H7 (cell line): ENCODE results near the gene ZC3H14. TPM values are rescaled to one million over a fixed set of nuclear protein-coding genes. Genes with fewer than 3 reads are reported as not detected.

ENCODE experiments used
- DNase-seq: peaks from one replicate; pipeline ENCODE4 v3.0.0; 2012
- H3K27me3 ChIP-seq: 2 replicates; pipeline ENCODE4 v1.6.0; 2011; ENCODE audit warnings: mild to moderate bottlenecking, low read length; ENCODE audit not compliant: control insufficient read depth, insufficient read depth
- H3K36me3 ChIP-seq: replicated peaks from 2 replicates; pipeline ENCODE4 v1.5.1; 2011; ENCODE audit warnings: low read length; ENCODE audit not compliant: control insufficient read depth, insufficient read depth
- H3K4me3 ChIP-seq: 2 replicates; pipeline ENCODE4 v1.5.1; 2011; ENCODE audit warnings: low read depth, mild to moderate bottlenecking, control low read depth, low read length, moderate library complexity; ENCODE audit not compliant: insufficient read depth
- total RNA-seq: library from RNA; depleted of rRNA; stranded (reverse); fragments of >200 nt; shearing (Covaris generic); gene quantifications from 2 replicates; pipeline ENCODE4 v1.2.3, GENCODE V29; 2014

Gene ZC3H14
- total RNA-seq, 1 experiment from 2014 or later = 65.6 TPM

DNA sequence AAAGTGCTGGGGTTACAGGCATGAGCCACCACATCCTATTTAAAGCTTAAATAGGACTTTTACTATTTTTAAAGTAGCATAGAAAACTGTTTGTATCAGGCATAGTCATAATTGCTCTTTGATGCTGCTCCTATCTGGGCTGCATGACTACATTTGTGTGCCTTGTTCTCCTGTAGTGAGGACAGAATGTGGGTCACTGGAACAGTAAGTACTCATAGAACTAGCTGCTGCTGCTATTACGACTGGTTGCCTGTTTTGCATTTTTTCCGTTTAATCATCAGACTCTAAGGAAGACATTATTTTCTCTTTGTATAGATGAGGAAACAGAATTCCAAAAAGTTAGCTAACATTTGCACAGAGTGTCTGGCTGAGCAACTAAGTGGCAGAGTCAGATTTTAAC is 42.8 kb downstream of the ZC3H14 start:
- no peak for DNase-seq
- H3K4me3 ChIP-seq = no peak overlapping the region
- peaks cover 28% of the 10 kb centered on the region for H3K36me3 ChIP-seq
- H3K27me3 ChIP-seq = no peaks in the 10 kb centered on the region

DNA sequence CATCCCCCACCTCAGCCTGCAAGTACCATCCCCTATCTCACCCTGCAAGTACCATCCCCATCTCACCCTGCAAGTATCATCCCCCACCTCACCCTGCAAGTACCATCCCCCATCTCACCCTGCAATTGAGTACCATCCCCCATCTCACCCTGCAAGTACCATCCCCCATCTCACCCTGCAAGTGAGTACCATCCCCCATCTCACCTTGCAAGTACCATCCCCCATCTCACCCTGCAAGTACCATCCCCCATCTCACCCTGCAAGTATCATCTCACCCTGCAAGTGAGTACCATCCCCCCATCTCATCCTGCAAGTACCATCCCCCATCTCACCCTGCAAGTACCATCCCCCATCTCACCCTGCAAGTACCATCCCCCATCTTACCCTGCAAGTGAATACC is 45.0 kb downstream of the ZC3H14 start:
- Histone ChIP-seq H3K4me3 (no peak overlapping the region), H3K27me3 (no peaks in the 10 kb centered on the region), H3K36me3 (peaks cover 33% of the 10 kb centered on the region)
- DNase-seq = no peak

DNA sequence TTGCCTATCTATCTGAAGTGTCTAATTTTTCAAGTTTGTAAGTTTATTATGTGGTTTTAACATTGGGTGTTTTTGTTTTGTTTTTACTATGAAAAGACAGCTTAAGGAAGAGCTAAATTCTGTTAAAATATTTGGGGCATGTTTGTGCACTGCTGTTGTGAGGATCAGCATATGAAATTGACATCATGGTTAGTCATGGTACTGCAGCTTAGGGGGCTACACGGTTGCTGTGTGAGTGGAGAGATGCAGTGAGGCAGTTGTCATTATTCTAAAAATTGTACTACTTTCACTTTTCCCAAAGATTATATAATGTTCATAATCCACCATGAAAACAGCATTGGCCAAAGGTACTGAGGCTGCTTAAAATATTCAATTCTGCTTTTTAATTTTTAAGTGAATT is 49.0 kb downstream of the ZC3H14 start:
- Histone ChIP-seq H3K27me3 (no peaks in the 10 kb centered on the region), H3K4me3 (no peak overlapping the region), H3K36me3 (peaks cover 26% of the 10 kb centered on the region)
- DNase-seq = no peak

DNA sequence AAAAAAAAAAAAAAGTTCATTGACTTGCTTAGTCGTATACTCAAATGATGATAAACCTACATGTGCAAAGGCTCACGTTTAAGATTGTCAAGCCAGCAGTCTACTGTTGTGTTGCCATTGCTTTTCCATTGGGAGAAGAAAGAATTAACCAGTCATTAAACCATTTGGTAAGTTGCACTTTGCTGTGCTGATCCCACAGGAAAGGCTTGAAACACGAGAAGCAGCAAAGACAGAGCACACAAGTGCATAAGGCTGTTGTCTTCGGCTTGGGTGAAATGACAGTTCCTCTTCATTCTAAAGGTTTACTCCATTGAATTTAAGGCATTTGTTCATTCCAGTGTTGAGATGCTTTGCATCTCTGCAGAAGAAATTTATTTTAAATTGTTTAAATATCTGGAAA is 50.1 kb downstream of the ZC3H14 start:
- no peak overlapping the region for H3K4me3 ChIP-seq
- peaks cover 19% of the 10 kb centered on the region for H3K36me3 ChIP-seq
- DNase-seq = no peak
- H3K27me3 ChIP-seq = no peaks in the 10 kb centered on the region

DNA sequence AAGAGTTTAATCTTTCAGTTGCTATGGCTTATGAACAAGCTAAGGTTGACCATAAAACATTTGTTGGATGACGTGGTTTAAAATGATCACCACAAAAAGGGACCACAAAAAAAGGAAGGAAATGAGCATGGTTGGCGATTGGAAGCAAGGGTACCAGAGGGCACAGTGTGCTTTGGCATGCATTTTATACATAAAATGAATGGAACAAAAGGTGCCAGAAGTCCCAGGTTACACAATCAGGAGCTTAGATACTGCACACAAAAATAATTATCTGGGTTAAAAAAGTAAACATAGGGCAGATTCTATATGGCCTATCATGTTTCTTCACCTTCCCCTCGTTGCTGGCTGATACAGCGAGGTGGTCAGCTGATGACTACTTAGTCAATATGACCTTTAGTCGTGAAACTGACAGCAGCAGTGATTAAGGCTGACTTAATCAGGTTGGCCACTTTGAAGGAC is 50.7 kb downstream of the ZC3H14 start:
- Histone ChIP-seq H3K36me3 (peaks cover 15% of the 10 kb centered on the region), H3K27me3 (no peaks in the 10 kb centered on the region), H3K4me3 (no peak overlapping the region)
- no peak for DNase-seq

DNA sequence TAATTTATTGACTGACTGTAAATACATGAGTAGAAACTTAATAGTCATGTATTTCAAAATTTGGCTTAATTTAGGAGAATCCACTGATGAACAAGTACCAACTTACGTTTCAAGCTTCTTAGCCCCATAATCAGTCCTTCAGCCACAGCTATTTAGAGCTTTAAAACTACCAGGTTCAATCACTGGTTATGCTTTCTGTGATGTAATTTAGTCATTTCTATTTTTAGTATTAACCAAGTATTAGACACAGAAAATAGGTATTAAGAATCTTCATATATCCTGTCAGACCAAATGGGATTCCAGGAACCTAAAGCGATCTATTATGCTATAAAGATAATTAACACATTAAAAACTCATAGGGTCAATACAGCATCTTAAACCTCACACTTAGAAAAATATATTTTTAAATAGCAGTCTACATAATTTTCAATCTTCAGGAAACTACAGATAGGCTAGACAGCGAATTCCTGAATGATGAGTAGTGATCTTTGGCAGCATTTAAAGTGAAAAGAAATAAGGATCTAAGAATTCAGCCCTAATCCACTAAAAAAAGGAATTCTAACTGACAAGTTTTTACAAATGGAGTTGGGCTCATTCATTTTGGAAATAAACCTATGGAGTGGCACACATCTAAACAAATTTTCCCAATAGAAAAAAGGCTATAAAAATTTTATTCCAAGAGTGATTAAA is 51.5 kb downstream of the ZC3H14 start:
- no peak overlapping the region for H3K4me3 ChIP-seq
- DNase-seq = no peak
- H3K27me3 ChIP-seq = no peaks in the 10 kb centered on the region
- H3K36me3 ChIP-seq = peaks cover 15% of the 10 kb centered on the region

DNA sequence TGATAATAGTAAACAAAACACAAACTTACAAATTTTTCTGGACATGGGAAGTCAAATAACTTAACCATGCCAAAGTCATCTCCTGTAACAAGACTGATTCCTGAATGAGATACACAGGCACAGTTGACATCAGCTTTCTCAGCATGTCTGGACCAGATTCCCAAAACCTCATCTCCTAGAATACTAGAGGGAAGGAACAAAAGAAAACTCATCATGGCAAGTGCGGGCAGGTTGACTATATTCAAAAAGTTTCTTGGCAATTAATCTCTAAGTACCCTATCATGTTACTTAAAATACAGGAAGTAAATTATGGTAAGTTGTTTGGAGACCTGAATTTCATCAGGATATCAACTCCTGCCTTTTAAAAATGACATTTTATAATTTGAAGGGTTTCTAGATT is 53.9 kb downstream of the ZC3H14 start:
- H3K4me3 ChIP-seq = no peak overlapping the region
- no peaks in the 10 kb centered on the region for H3K27me3 ChIP-seq
- peaks cover 3% of the 10 kb centered on the region for H3K36me3 ChIP-seq
- DNase-seq = no peak

DNA sequence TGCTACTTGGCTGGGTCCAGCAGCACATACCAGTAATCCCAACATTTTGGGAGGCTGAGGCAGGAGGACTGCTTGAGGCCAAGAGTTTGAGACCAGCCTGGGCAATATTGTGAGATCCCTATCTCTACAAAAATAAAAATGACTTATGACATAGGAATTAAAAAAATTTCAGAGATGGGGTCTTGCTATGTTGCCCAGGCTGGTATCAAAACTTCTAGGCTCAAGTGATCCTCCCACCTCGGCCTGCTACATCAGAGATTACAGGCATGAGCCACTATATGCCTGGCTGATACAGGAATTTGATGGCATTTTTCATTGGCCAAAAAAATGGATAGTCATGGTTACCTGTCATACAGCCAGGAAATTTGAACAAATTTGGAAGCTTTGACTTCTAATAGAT is 54.6 kb downstream of the ZC3H14 start:
- H3K27me3 ChIP-seq = no peaks in the 10 kb centered on the region
- H3K36me3 ChIP-seq = no peaks in the 10 kb centered on the region; the same call in 1 of the 2 replicates
- no peak for DNase-seq
- no peak overlapping the region for H3K4me3 ChIP-seq

DNA sequence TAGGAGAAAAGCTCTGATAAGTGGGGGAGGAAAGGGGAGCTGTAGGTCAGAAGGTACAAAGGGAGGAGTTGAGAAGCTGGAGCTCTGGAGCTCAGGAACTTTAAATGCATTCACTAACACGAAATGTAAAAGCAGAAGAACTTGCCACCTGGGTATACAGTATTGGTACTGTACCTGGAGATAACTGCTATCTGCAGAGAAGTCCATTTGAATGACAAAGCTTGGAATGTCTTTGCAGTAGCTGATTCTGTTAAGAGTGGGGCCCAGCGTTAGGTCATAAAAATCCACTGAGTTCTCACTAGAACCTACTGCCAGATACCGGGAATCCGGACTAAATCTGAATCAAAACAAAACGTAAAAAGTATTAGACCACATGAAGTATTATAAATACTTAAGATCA is 55.6 kb downstream of the ZC3H14 start:
- DNase-seq = peak; percentile 12
- no peaks in the 10 kb centered on the region; the same call in 1 of the 2 replicates for H3K36me3 ChIP-seq
- no peaks in the 10 kb centered on the region for H3K27me3 ChIP-seq
- H3K4me3 ChIP-seq = no peak overlapping the region

DNA sequence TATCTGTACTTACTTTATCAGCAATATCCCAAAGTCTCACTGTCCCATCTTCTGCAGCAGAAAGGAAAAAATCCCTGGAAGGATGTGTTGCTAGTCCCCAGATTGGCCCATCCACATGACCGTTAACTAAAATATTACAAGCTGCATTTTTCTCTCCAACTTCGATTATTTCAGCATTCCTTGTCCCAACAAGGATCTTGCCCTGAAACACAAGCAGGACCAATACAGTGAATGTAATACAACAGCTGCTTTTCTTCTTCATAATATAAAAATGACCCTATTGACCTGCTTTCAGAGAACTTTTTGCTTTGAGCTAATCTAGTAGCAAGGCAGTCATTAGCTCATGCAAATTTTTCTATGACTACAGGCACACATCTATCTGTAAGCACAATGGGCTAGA is 58.3 kb downstream of the ZC3H14 start:
- no peaks in the 10 kb centered on the region for H3K36me3 ChIP-seq
- H3K27me3 ChIP-seq = no peaks in the 10 kb centered on the region
- no peak overlapping the region for H3K4me3 ChIP-seq
- DNase-seq = no peak

DNA sequence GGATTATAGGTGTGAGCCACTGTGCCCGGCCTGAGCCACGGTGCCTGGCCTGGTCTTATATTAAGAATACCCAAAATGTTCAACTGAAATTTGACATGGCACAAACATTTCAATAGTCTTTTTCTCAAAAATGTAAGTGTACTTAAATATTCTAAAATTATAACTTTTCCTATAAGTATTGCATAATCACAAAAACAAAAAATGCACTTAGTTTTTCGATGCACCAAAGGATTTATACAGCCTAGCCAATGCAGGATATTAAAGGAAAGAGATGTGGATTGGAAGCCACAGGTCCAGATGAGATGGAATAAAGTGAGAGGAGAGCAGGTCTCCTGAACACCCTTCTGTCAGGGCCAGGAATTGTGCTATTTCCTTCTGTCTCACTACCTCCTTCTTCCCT is 62.8 kb downstream of the ZC3H14 start:
- Histone ChIP-seq H3K36me3 (no peaks in the 10 kb centered on the region), H3K27me3 (no peaks in the 10 kb centered on the region), H3K4me3 (no peak overlapping the region)
- DNase-seq = no peak

DNA sequence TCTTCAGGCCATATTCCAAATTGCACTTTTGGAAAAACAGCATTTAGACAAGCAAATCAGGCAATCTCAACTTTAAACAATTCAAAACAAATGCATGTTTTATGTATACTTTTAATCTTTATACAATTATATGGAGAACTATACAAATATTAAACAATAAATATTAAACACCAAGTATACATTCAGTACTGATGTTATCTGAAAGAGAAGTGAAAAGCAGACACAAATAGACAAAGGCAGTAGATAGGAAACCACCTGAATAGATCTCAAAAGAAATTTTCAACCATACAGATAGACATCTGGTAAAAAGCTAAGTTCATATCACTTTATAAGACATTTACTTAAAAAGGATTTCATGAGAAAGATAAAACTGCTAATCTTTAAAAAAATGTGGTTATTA is 65.2 kb downstream of the ZC3H14 start:
- no peak for DNase-seq
- Histone ChIP-seq H3K27me3 (no peaks in the 10 kb centered on the region), H3K36me3 (no peaks in the 10 kb centered on the region), H3K4me3 (no peak overlapping the region)

DNA sequence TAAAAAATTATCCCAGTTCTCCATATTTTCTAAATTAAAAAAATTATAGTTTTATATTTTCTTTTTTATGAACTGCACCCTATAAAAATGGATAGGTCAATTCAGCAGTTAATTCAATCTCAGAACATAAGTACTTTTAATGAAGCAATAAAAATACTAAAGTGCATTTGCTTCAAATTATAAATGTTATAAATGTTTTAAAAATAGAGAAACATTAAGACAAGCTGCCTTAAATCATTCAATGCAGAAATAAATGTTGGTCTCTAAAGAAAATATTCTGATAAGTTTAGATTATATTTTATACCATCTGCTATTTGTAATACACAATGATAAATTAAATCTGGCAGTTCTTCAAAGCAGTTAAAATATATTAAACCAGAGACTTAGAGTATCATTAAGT is 65.6 kb downstream of the ZC3H14 start:
- Histone ChIP-seq H3K4me3 (no peak overlapping the region), H3K36me3 (no peaks in the 10 kb centered on the region), H3K27me3 (no peaks in the 10 kb centered on the region)
- DNase-seq = no peak

DNA sequence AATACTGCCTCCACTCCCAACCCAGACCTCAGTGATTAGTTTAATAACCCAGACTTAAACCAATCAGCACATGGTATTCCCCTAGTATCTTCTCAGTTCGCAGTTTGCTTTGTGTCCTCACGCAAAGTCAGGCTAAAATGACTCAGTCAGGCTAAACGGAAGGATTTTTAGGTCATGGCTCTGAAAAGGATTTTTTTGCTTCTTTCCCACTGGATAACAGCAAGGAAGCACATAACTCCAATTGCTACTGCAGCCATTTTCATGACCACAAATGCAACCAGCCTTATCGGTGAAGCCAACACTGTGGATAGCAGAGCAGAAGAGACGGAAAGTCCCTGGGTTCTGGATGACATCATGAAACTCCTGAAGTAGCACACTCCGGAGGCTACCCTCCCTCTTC is 67.7 kb downstream of the ZC3H14 start:
- Histone ChIP-seq H3K36me3 (no peaks in the 10 kb centered on the region), H3K27me3 (no peaks in the 10 kb centered on the region), H3K4me3 (no peak overlapping the region)
- DNase-seq = no peak

DNA sequence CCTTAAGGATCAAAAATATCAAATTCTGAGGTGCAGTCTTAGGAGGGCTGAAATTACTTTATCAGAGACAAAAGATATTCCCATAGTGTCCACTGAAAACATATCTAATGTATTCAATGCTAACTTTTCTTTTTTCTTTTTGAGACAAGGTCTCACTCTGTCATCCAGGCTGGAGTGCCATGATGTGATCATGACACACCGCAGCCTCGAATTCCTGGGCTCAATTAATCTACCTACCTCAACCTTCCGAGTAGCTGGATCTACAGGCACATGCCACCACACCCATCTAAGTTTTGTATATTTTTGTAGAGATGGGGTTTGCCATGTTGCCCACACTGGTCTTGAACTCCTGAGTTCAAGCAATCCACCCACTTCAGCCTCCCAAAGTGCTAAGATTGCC is 68.3 kb downstream of the ZC3H14 start:
- DNase-seq = no peak
- Histone ChIP-seq H3K27me3 (no peaks in the 10 kb centered on the region), H3K36me3 (no peaks in the 10 kb centered on the region), H3K4me3 (no peak overlapping the region)

DNA sequence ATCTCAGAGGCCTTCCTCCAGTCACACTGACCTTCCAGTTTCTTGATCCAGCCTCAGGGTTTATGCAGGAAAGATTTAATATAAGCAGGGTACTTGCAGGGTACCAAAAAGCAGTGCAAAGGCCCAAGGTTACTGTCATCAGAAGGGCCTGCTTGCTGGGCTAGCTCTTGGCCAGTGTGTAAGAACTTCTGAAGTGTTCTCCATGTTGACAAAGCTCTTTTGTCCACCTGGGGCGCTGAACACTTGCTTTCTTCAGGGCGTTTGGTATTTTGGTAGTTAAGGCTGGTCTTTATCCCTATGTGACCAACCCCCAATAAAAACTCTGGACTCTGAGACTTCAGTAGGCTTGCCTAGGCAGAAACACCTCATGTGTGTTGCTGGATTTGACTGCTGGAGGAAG is 69.7 kb downstream of the ZC3H14 start:
- no peak for DNase-seq
- no peaks in the 10 kb centered on the region for H3K36me3 ChIP-seq
- H3K27me3 ChIP-seq = no peaks in the 10 kb centered on the region
- H3K4me3 ChIP-seq = no peak overlapping the region
